ENCODE measurements around the gene RAD51D. TPM values are rescaled to one million over a fixed set of nuclear protein-coding genes. Genes with fewer than 3 reads are reported as not detected.
A peak's percentile ranks its signal among the peaks of the same experiment; 100 is the strongest.

Gene RAD51D
- polyA plus RNA-seq, 1 experiment, result 14.3 TPM

DNA sequence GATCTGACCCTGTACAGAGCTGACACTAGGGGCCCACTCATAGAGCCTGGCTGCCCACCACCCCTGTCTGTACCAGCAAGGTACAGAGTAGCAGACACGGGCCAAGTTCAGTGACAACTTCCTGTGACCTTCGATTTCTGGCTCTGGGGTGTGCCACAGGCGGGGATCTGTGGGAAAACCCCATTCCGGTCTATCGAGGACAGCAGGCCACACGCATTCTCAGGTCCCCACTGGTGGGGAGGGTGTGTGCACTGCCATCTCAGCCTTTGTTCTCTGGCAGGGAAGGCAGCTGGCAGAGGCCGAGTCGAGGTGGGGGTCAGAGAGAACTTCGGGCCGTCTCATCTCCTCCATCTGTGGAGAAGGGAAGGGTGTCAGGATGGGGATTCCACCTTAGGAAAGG lies 12.4 kb upstream of the RAD51D start:
- CTCF ChIA-PET, result no interaction called here
- no peaks in the 10 kb centered on the region; the same call in 1 of the 2 replicates for H3K9me3 ChIP-seq (ENCODE audit: control insufficient read depth, insufficient read depth, low read length)
- no peaks in the 10 kb centered on the region for H3K27me3 ChIP-seq (ENCODE audit: control insufficient read depth, insufficient read depth, low read length)
- no peak for DNase-seq (ENCODE audit: low read depth, low spot score)
- TF ChIP-seq, protein P1, sequence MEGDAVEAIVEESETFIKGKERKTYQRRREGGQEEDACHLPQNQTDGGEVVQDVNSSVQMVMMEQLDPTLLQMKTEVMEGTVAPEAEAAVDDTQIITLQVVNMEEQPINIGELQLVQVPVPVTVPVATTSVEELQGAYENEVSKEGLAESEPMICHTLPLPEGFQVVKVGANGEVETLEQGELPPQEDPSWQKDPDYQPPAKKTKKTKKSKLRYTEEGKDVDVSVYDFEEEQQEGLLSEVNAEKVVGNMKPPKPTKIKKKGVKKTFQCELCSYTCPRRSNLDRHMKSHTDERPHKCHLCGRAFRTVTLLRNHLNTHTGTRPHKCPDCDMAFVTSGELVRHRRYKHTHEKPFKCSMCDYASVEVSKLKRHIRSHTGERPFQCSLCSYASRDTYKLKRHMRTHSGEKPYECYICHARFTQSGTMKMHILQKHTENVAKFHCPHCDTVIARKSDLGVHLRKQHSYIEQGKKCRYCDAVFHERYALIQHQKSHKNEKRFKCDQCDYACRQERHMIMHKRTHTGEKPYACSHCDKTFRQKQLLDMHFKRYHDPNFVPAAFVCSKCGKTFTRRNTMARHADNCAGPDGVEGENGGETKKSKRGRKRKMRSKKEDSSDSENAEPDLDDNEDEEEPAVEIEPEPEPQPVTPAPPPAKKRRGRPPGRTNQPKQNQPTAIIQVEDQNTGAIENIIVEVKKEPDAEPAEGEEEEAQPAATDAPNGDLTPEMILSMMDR (IDR thresholded peaks at IDR 0.05; ENCODE audit: low read depth, low read length), result no peak
- no peak overlapping the region for H3K27ac ChIP-seq (ENCODE audit: low read depth, low read length)
- H3K4me3 ChIP-seq (ENCODE audit: low read depth, low read length), result no peak overlapping the region
- POLR2A ChIA-PET, result no interaction called here

DNA sequence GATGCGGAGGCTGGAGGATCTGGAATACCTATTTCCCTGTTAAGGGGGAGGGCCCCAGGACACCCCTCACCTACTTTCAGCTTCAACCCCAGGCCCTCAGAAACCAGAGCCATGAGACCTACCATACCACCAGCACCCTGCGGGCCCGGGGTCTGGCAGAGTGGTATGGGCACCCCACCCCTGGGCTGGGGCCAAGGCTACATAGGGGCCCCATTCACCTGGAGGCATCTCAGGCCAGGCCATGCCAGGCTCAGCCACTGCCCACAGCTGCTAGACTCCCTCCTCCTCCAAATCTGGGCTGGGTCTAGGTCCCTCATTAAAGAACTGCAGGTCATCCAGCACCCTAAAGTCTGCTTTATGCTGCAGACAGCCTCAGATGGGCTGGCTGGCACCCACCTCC lies 10.7 kb upstream of the RAD51D start:
- TF ChIP-seq, protein P1 (IDR thresholded peaks at IDR 0.05; ENCODE audit: low read depth, low read length), result no peak
- ChIA-PET CTCF (interaction anchor here (1.2 to 3.3 kb wide), 4 partner anchors 11 to 769 kb away, joined by 3 to 26 read pairs (median 4); partner anchors contain the start of genes NLE1 and RAD51D), POLR2A (no interaction called here)
- Histone ChIP-seq H3K4me3 (ENCODE audit: low read depth, low read length) (no peak overlapping the region), H3K27me3 (ENCODE audit: control insufficient read depth, insufficient read depth, low read length) (no peaks in the 10 kb centered on the region), H3K27ac (ENCODE audit: low read depth, low read length) (no peak overlapping the region), H3K9me3 (ENCODE audit: control insufficient read depth, insufficient read depth, low read length) (no peaks in the 10 kb centered on the region; the same call in 1 of the 2 replicates)
- DNase-seq (ENCODE audit: low read depth, low spot score), result no peak

DNA sequence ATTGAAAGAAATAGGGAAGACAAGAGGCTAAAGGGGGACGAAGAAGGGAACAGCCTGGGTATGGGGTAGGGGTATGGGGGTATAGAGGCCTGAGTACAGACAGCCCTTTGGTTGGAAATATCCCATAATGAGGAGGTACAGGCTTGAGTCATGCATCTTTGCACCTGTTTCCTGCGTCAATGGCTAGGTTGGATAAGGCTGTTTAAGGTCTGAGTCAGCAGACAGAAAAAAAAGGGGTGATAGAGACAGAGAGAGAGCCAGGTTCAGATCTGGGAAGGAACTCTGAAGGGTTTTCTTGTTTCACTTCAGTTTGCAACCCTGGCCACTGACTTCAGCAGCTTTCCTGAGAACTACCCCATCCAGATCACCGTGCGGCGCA lies 10.3 kb upstream of the RAD51D start:
- H3K4me3 ChIP-seq (ENCODE audit: low read depth, low read length), result no peak overlapping the region
- POLR2A ChIA-PET, result interaction anchor here (1.2 kb wide), 1 partner anchor 11 kb away, joined by 13 read pairs; no protein-coding TSS in a partner anchor
- no peak overlapping the region for H3K27ac ChIP-seq (ENCODE audit: low read depth, low read length)
- no peaks in the 10 kb centered on the region; the same call in 1 of the 2 replicates for H3K9me3 ChIP-seq (ENCODE audit: control insufficient read depth, insufficient read depth, low read length)
- DNase-seq (ENCODE audit: low read depth, low spot score), result no peak
- TF ChIP-seq, protein P1 (IDR thresholded peaks at IDR 0.05; ENCODE audit: low read depth, low read length), result no peak
- no peaks in the 10 kb centered on the region for H3K27me3 ChIP-seq (ENCODE audit: control insufficient read depth, insufficient read depth, low read length)
- CTCF ChIA-PET, result interaction anchor here (1.2 to 3.3 kb wide), 3 partner anchors 10 to 13 kb away, joined by 3 to 26 read pairs (median 5); partner anchors contain the start of genes NLE1 and RAD51D

DNA sequence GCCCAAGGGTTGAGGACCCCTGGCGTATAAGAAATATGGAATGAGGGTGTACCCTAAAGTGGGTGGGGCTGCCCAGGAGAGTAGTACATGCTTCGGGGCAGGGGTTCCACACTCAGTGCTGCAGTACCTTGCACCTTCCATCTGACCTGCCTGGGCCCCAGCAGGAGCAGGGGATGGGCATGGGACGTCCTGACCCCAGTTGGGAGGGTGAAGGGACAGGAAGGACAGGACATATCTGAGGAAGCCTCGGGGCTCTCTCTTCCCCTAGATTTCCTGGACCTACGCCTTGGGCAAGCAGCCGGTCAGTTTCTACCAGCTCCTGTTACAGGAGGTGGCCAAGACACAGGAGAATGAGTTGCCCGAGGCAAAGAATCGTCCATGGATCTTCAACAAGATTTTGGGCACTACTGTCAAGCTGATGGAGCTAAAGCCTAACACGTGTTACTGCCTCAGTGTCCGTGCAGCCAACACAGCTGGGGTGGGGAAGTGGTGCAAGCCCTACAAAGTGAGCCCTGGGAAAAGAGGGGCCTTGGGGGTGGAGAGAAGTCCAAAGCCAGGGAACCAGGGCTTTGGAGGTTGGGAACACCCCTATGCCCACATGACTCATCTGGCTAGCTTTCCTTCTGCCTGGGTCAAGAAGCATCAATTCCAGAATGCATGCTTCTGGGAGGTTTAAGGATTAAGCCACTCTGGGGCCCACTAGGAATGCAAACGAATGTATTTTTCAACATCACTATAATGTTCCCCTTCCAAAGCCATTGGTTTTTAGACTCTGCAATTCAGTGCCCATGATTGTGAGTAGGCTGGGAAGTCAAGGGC lies 9.7 kb upstream of the RAD51D start:
- POLR2A ChIA-PET, result interaction anchor here (1.2 to 2.2 kb wide), 3 partner anchors 12 to 114 kb away, joined by 5 to 13 read pairs (median 9); partner anchors contain the start of gene SLFN5
- no peaks in the 10 kb centered on the region; the same call in 1 of the 2 replicates for H3K9me3 ChIP-seq (ENCODE audit: control insufficient read depth, insufficient read depth, low read length)
- TF ChIP-seq, protein P1 (IDR thresholded peaks at IDR 0.05; ENCODE audit: low read depth, low read length), result no peak
- peak overlapping the region; percentile 87 for H3K27ac ChIP-seq (ENCODE audit: low read depth, low read length)
- no peak for DNase-seq (ENCODE audit: low read depth, low spot score)
- no peak overlapping the region for H3K4me3 ChIP-seq (ENCODE audit: low read depth, low read length)
- CTCF ChIA-PET, result interaction anchor here (2.1 to 3.8 kb wide), 4 partner anchors 10 to 39 kb away, joined by 5 to 26 read pairs (median 16); partner anchors contain the start of genes NLE1 and RAD51D
- no peaks in the 10 kb centered on the region for H3K27me3 ChIP-seq (ENCODE audit: control insufficient read depth, insufficient read depth, low read length)
